Measurements from ENCODE around the gene PRR20B. TPM values are rescaled to one million over a fixed set of nuclear protein-coding genes. Genes with fewer than 3 reads are reported as not detected.
"Not testable (repeated sequence)": the region's sequence is repeated elsewhere in the genome, so short reads cannot be mapped to it uniquely, and the experiment has no call there.

Gene PRR20B
- total RNA-seq (2014; rRNA removed; shearing (Covaris generic)) (not detected in 2 replicates), polyA plus RNA-seq (2016; fragmentation: Nextera tagmentation; extraction: Ambion mirVana) (not detected in 2 replicates)
- long read RNA-seq = 0 reads

DNA sequence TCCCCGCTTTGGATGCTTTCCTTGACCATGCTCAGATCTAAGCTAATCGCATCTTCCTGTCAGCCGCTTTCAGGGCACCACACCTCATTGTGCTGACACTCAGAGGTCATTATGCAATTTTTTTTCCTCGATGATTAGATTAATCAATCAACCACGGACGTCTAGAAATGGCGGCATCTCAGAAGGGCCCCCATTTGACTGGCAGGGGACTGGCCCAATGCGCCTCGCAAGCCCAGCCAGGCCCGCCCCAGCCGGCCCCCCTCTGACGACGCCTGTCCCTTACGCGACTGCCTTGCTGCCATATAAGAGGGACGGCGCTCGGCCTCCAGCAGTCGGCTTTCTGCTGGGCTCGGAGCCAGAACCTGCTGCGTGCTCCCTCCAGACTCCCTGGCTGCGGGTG, at the start of gene PRR20B:
Gene PRR20B, plus strand, starts transcription at position 301 of the 400 bp plus-strand sequence. CDS start 387 bp downstream, outside the sequence.
- not testable (repeated sequence) for H4K20me1 ChIP-seq (replicated peaks; ENCODE audit: insufficient read depth); H2AFZ ChIP-seq; H3F3A ChIP-seq (replicated peaks; ENCODE audit: low read depth); H3K27me3 ChIP-seq (ENCODE audit: insufficient read depth); H3K4me1 Mint-ChIP-seq; H3K9me3 Mint-ChIP-seq; H3K36me3 Mint-ChIP-seq (ENCODE audit: low read depth); H3K4me2 ChIP-seq; H3K4me3 Mint-ChIP-seq; DNase-seq (ENCODE audit: low spot score); H3K79me2 ChIP-seq (replicated peaks; ENCODE audit: insufficient read depth); H3K27ac Mint-ChIP-seq; H3K4me3 ChIP-seq; H3K4me1 ChIP-seq (ENCODE audit: insufficient read depth); ATAC-seq; H3K9me2 ChIP-seq (ENCODE audit: insufficient read depth); H3K36me3 ChIP-seq (ENCODE audit: insufficient read depth); H3K27ac ChIP-seq (ENCODE audit: low read depth); H3K27me3 Mint-ChIP-seq (ENCODE audit: insufficient read depth, low read depth, poor library complexity)

DNA sequence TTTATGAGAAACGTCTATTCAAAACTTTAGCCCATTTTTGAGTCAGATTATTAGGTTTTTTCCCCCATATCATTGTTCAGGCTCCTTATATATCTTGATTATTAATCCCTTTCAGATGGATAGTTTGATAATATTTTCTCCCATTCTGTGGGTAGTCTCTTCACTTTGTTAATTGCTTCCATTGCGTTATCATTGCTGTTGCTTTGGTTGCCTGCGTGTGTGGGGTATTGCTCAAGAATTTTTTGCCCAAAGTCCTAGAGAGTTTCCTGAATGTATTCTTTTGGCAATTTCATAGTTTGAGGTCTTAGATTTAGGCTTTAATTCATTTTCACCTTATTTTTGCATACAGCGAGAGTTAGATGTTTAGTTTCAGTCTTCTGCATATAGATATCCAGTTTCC, 32.3 kb upstream of the PRR20B start:
- Histone ChIP-seq H3K36me3 (ENCODE audit: insufficient read depth) (no peaks in the 10 kb centered on the region), H3K79me2 (replicated peaks; ENCODE audit: insufficient read depth) (no peaks in the 10 kb centered on the region), H2AFZ (no peak overlapping the region), H3K27ac (ENCODE audit: low read depth) (no peak overlapping the region), H3K9me2 (ENCODE audit: insufficient read depth) (no peaks in the 10 kb centered on the region), H3F3A (replicated peaks; ENCODE audit: low read depth) (no peaks in the 10 kb centered on the region), H3K4me2 (no peak overlapping the region), H4K20me1 (replicated peaks; ENCODE audit: insufficient read depth) (no peaks in the 10 kb centered on the region), H3K27me3 (ENCODE audit: insufficient read depth) (no peaks in the 10 kb centered on the region), H3K4me3 (no peak overlapping the region), H3K4me1 (ENCODE audit: insufficient read depth) (no peaks in the 10 kb centered on the region)
- H3K36me3 Mint-ChIP-seq (ENCODE audit: low read depth) = no peaks in the 10 kb centered on the region
- peaks cover 1% of the 10 kb centered on the region for H3K27me3 Mint-ChIP-seq (ENCODE audit: insufficient read depth, low read depth, poor library complexity)
- no peak overlapping the region for H3K27ac Mint-ChIP-seq
- H3K4me3 Mint-ChIP-seq = no peak overlapping the region
- no peaks in the 10 kb centered on the region for H3K4me1 Mint-ChIP-seq
- no peak for TF ChIP-seq CREB1 (CRISPR knock-in tag; IDR thresholded peaks at IDR 0.05; ENCODE audit: low read depth)
- TF ChIP-seq JUNB (IDR thresholded peaks at IDR 0.05; ENCODE audit: unreplicated experiment) = no peak
- no peak for TF ChIP-seq EZH2phosphoT487 (IDR thresholded peaks at IDR 0.05; ENCODE audit: unreplicated experiment)
- no peak for TF ChIP-seq ZNF114 (CRISPR knock-in tag; IDR thresholded peaks at IDR 0.05)
- no peak for TF ChIP-seq EZH2 (IDR thresholded peaks at IDR 0.05; ENCODE audit: low read depth, unreplicated experiment)
- TF ChIP-seq, protein P1, sequence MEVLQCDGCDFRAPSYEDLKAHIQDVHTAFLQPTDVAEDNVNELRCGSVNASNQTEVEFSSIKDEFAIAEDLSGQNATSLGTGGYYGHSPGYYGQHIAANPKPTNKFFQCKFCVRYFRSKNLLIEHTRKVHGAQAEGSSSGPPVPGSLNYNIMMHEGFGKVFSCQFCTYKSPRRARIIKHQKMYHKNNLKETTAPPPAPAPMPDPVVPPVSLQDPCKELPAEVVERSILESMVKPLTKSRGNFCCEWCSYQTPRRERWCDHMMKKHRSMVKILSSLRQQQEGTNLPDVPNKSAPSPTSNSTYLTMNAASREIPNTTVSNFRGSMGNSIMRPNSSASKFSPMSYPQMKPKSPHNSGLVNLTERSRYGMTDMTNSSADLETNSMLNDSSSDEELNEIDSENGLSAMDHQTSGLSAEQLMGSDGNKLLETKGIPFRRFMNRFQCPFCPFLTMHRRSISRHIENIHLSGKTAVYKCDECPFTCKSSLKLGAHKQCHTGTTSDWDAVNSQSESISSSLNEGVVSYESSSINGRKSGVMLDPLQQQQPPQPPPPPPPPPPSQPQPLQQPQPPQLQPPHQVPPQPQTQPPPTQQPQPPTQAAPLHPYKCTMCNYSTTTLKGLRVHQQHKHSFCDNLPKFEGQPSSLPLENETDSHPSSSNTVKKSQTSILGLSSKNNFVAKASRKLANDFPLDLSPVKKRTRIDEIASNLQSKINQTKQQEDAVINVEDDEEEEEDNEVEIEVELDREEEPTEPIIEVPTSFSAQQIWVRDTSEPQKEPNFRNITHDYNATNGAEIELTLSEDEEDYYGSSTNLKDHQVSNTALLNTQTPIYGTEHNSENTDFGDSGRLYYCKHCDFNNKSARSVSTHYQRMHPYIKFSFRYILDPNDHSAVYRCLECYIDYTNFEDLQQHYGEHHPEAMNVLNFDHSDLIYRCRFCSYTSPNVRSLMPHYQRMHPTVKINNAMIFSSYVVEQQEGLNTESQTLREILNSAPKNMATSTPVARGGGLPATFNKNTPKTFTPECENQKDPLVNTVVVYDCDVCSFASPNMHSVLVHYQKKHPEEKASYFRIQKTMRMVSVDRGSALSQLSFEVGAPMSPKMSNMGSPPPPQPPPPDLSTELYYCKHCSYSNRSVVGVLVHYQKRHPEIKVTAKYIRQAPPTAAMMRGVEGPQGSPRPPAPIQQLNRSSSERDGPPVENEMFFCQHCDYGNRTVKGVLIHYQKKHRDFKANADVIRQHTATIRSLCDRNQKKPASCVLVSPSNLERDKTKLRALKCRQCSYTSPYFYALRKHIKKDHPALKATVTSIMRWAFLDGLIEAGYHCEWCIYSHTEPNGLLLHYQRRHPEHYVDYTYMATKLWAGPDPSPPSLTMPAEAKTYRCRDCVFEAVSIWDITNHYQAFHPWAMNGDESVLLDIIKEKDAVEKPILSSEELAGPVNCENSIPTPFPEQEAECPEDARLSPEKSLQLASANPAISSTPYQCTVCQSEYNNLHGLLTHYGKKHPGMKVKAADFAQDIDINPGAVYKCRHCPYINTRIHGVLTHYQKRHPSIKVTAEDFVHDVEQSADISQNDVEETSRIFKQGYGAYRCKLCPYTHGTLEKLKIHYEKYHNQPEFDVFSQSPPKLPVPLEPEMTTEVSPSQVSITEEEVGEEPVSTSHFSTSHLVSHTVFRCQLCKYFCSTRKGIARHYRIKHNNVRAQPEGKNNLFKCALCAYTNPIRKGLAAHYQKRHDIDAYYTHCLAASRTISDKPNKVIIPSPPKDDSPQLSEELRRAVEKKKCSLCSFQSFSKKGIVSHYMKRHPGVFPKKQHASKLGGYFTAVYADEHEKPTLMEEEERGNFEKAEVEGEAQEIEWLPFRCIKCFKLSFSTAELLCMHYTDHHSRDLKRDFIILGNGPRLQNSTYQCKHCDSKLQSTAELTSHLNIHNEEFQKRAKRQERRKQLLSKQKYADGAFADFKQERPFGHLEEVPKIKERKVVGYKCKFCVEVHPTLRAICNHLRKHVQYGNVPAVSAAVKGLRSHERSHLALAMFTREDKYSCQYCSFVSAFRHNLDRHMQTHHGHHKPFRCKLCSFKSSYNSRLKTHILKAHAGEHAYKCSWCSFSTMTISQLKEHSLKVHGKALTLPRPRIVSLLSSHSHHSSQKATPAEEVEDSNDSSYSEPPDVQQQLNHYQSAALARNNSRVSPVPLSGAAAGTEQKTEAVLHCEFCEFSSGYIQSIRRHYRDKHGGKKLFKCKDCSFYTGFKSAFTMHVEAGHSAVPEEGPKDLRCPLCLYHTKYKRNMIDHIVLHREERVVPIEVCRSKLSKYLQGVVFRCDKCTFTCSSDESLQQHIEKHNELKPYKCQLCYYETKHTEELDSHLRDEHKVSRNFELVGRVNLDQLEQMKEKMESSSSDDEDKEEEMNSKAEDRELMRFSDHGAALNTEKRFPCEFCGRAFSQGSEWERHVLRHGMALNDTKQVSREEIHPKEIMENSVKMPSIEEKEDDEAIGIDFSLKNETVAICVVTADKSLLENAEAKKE (CRISPR knock-in tag; IDR thresholded peaks at IDR 0.05) = no peak
- TF ChIP-seq POLR2AphosphoS5 (IDR thresholded peaks at IDR 0.05; ENCODE audit: low read depth) = no peak
- no peak for TF ChIP-seq ZNF331 (CRISPR knock-in tag; IDR thresholded peaks at IDR 0.05; ENCODE audit: low read depth)
- TF ChIP-seq, protein P2, sequence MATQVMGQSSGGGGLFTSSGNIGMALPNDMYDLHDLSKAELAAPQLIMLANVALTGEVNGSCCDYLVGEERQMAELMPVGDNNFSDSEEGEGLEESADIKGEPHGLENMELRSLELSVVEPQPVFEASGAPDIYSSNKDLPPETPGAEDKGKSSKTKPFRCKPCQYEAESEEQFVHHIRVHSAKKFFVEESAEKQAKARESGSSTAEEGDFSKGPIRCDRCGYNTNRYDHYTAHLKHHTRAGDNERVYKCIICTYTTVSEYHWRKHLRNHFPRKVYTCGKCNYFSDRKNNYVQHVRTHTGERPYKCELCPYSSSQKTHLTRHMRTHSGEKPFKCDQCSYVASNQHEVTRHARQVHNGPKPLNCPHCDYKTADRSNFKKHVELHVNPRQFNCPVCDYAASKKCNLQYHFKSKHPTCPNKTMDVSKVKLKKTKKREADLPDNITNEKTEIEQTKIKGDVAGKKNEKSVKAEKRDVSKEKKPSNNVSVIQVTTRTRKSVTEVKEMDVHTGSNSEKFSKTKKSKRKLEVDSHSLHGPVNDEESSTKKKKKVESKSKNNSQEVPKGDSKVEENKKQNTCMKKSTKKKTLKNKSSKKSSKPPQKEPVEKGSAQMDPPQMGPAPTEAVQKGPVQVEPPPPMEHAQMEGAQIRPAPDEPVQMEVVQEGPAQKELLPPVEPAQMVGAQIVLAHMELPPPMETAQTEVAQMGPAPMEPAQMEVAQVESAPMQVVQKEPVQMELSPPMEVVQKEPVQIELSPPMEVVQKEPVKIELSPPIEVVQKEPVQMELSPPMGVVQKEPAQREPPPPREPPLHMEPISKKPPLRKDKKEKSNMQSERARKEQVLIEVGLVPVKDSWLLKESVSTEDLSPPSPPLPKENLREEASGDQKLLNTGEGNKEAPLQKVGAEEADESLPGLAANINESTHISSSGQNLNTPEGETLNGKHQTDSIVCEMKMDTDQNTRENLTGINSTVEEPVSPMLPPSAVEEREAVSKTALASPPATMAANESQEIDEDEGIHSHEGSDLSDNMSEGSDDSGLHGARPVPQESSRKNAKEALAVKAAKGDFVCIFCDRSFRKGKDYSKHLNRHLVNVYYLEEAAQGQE (IDR thresholded peaks at IDR 0.05; ENCODE audit: unreplicated experiment) = no peak
- DNase-seq (ENCODE audit: low spot score) (no peak), ATAC-seq (no peak)
- H3K9me3 Mint-ChIP-seq = no peaks in the 10 kb centered on the region; the same call in 2 of the 3 replicates
